Measurements from ENCODE around the gene PRKCI.
"Not testable (repeated sequence)": the region's sequence is repeated elsewhere in the genome, so short reads cannot be mapped to it uniquely, and the experiment has no call there.

The PRKCI gene

GRCh38 chr3:170296703-170297102 lies 74.5 kb downstream of the PRKCI start:
- Mint-ChIP-seq H3K4me1 (no peaks in the 10 kb centered on the region), H3K27me3 (no peaks in the 10 kb centered on the region), H3K36me3 (ENCODE audit: low read depth) (peaks cover 6% of the 10 kb centered on the region), H3K27ac (no peak overlapping the region), H3K9me3 (no peaks in the 10 kb centered on the region), H3K4me3 (no peak overlapping the region)
- ATAC-seq (no peak), DNase-seq (no peak)

- Mint-ChIP-seq H3K4me1 (no peaks in the 10 kb centered on the region), H3K27ac (no peak overlapping the region), H3K27me3 (no peaks in the 10 kb centered on the region), H3K36me3 (ENCODE audit: low read depth) (peaks cover 7% of the 10 kb centered on the region), H3K4me3 (no peak overlapping the region), H3K9me3 (no peaks in the 10 kb centered on the region)
- ATAC-seq = no peak
- DNase-seq = no peak
Measured at GRCh38 chr3:170301405-170301804, 79.2 kb downstream of the PRKCI start.

GRCh38 chr3:170302008-170302407 lies 79.8 kb downstream of the PRKCI start:
- DNase-seq = no peak
- Mint-ChIP-seq H3K27me3 (no peaks in the 10 kb centered on the region), H3K9me3 (no peaks in the 10 kb centered on the region), H3K27ac (no peak overlapping the region), H3K36me3 (ENCODE audit: low read depth) (peaks cover 7% of the 10 kb centered on the region), H3K4me1 (no peaks in the 10 kb centered on the region), H3K4me3 (no peak overlapping the region)
- no peak for ATAC-seq

DNA sequence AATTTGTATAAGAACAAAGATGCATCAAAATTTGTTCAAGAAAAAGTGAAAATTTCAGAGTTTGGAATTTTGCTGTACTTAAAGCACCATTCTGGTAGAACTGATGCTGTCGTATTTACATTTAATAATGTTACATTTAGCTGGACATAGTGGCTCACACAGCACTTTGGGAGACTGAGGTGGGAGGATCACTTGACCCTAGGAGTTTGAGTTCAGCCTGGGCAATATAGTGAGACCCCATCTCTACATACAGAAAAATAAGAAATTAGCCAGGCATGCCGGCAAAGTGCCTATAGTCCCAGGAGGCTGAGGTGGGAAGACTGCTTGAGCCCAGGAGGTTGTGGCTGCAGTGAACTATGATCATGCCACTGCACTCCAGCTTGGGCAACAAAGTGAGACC lies 83.8 kb downstream of the PRKCI start:
- peaks cover 3% of the 10 kb centered on the region for H3K36me3 Mint-ChIP-seq (ENCODE audit: low read depth)
- H3K27ac Mint-ChIP-seq = no peak overlapping the region
- H3K9me3 Mint-ChIP-seq = no peaks in the 10 kb centered on the region
- no peaks in the 10 kb centered on the region for H3K4me1 Mint-ChIP-seq
- no peak overlapping the region for H3K4me3 Mint-ChIP-seq
- no peak for DNase-seq
- no peak for ATAC-seq
- H3K27me3 Mint-ChIP-seq = no peaks in the 10 kb centered on the region

- Mint-ChIP-seq H3K27ac (no peak overlapping the region), H3K36me3 (ENCODE audit: low read depth) (no peaks in the 10 kb centered on the region), H3K4me3 (no peak overlapping the region), H3K4me1 (no peaks in the 10 kb centered on the region), H3K9me3 (no peaks in the 10 kb centered on the region), H3K27me3 (no peaks in the 10 kb centered on the region)
- DNase-seq (no peak), ATAC-seq (no peak)
Measured at GRCh38 chr3:170307671-170308405, 85.6 kb downstream of the PRKCI start.

DNA sequence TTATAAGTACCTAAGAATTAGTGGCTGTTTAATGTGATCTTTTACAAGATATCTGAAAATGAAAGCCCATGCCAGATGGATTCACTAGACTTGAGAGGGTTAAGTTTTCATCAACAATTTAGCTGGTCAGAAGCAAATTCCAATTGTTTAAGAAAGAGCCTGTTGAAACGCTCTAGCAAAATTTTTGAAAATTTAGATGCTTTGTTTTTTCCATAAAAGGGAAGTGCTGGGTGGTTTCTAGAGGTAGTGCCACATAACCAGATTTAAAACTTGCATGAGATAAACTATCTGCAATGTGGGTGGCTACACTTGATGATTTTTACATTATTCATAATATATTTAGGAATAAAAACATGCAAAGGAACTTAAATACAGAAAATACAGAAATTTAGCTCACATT lies 86.8 kb downstream of the PRKCI start:
- no peaks in the 10 kb centered on the region for H3K4me1 Mint-ChIP-seq
- H3K27me3 Mint-ChIP-seq = no peaks in the 10 kb centered on the region
- H3K36me3 Mint-ChIP-seq (ENCODE audit: low read depth) = no peaks in the 10 kb centered on the region
- no peak overlapping the region for H3K27ac Mint-ChIP-seq
- H3K4me3 Mint-ChIP-seq = no peak overlapping the region
- no peaks in the 10 kb centered on the region for H3K9me3 Mint-ChIP-seq
- no peak for ATAC-seq
- DNase-seq = no peak

GRCh38 chr3:170317954-170318353 lies 95.7 kb downstream of the PRKCI start:
- Mint-ChIP-seq H3K4me3 (no peak overlapping the region), H3K9me3 (no peaks in the 10 kb centered on the region), H3K36me3 (ENCODE audit: low read depth) (no peaks in the 10 kb centered on the region), H3K27me3 (no peaks in the 10 kb centered on the region), H3K4me1 (no peaks in the 10 kb centered on the region), H3K27ac (no peak overlapping the region)
- ATAC-seq (no peak), DNase-seq (no peak)

DNA sequence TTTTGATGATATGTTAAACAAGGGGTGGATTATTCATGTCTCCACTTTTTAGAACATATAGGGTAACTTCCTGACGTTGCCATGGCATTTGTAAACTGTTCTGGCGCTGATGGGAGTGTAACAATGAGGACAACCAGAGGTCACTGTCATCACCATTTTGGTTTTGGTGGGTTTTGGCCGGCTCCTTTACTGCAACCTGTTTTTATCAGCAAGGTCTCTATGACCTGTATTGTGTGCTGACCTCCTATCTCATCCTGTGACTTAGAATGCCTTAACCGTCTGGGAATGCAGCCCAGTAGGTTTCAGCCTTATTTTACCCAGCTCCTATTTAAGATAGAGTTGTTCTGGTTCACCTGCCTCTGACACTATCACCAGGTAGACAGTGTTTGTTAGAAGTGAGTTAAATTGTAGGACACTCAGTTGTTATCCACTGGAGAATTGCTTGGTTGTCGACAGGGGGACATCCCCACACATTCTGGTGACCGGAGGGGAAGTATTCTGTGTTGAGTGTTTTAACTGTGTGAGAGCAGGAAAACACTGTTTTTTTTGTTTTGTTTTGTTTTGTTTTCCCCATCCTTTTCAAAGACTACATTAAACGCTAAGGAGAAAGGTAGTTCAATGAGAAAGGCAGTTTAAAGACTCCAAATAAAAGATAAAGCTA lies 98.4 kb downstream of the PRKCI start:
- H3K27ac Mint-ChIP-seq = no peak overlapping the region
- no peaks in the 10 kb centered on the region for H3K36me3 Mint-ChIP-seq (ENCODE audit: low read depth)
- no peaks in the 10 kb centered on the region for H3K9me3 Mint-ChIP-seq
- no peaks in the 10 kb centered on the region for H3K27me3 Mint-ChIP-seq
- DNase-seq = no peak
- no peak overlapping the region for H3K4me3 Mint-ChIP-seq
- no peaks in the 10 kb centered on the region for H3K4me1 Mint-ChIP-seq
- ATAC-seq = no peak

- H3K9me3 Mint-ChIP-seq = no peaks in the 10 kb centered on the region
- ATAC-seq = no peak
- H3K4me3 Mint-ChIP-seq = no peak overlapping the region
- no peak overlapping the region for H3K27ac Mint-ChIP-seq
- no peaks in the 10 kb centered on the region for H3K27me3 Mint-ChIP-seq
- no peaks in the 10 kb centered on the region for H3K36me3 Mint-ChIP-seq (ENCODE audit: low read depth)
- no peak for DNase-seq
- H3K4me1 Mint-ChIP-seq = no peaks in the 10 kb centered on the region
Measured at GRCh38 chr3:170321321-170322034, 99.3 kb downstream of the PRKCI start.

- Mint-ChIP-seq H3K4me3 (no peak overlapping the region), H3K36me3 (ENCODE audit: low read depth) (no peaks in the 10 kb centered on the region), H3K27me3 (no peaks in the 10 kb centered on the region), H3K9me3 (no peaks in the 10 kb centered on the region), H3K4me1 (no peaks in the 10 kb centered on the region), H3K27ac (no peak overlapping the region)
- DNase-seq = no peak
- ATAC-seq = no peak
Measured at GRCh38 chr3:170322566-170323269, 100.5 kb downstream of the PRKCI start.

GRCh38 chr3:170323331-170323730 lies 101.1 kb downstream of the PRKCI start:
- no peak for DNase-seq
- no peak for ATAC-seq
- Mint-ChIP-seq H3K36me3 (ENCODE audit: low read depth) (no peaks in the 10 kb centered on the region), H3K27ac (no peak overlapping the region), H3K9me3 (no peaks in the 10 kb centered on the region), H3K27me3 (no peaks in the 10 kb centered on the region), H3K4me3 (no peak overlapping the region), H3K4me1 (no peaks in the 10 kb centered on the region)

- Mint-ChIP-seq H3K9me3 (no peaks in the 10 kb centered on the region), H3K27me3 (no peaks in the 10 kb centered on the region), H3K4me3 (no peak overlapping the region), H3K4me1 (no peaks in the 10 kb centered on the region), H3K27ac (no peak overlapping the region), H3K36me3 (ENCODE audit: low read depth) (no peaks in the 10 kb centered on the region)
- ATAC-seq (no peak), DNase-seq (no peak)
Measured at GRCh38 chr3:170324962-170325361, 102.7 kb downstream of the PRKCI start.

DNA sequence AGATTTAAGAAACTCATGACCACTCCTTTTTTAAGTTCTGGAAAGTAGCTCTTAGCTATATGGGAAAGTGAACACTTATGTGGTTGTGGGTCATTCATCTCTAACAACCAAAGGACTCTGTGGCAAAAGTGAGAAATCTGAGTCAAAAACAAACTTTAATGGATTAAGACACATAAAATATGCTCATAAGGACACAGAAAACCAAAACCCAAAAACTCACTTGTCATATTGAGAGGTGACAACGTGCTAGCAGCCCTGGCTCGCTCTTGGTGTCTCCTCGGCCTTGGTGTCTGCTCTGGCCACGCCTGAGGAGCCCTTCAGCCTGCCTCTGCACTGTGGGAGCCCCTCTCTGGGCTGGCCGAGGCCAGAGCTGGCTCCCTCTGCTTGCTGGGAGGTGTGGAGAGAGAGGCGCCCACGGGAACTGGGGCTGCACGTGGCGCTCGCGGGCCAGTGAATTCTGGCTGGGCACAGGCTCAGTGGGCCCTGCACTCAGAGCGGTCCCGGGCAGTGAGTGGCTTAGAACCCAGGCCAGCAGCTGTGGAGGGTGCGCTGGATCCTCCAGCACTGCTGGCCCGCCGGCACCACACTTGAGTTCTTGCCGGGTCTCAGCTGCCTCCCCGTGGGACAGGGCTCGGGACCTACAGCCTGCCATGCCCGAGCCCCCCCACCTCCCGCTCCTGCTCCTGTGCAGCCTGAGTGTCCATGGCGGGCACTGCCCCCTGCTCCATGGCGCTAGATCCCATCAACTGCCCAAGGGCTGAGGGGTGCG lies 105.0 kb downstream of the PRKCI start:
- no peak for DNase-seq
- Mint-ChIP-seq H3K36me3 (ENCODE audit: low read depth) (no peaks in the 10 kb centered on the region), H3K9me3 (no peaks in the 10 kb centered on the region), H3K27me3 (no peaks in the 10 kb centered on the region), H3K4me1 (no peaks in the 10 kb centered on the region), H3K27ac (no peak overlapping the region), H3K4me3 (no peak overlapping the region)
- peak; percentile 54 for ATAC-seq

GRCh38 chr3:170327868-170328548 lies 105.8 kb downstream of the PRKCI start:
- DNase-seq; H3K4me1 Mint-ChIP-seq; ATAC-seq; H3K4me3 Mint-ChIP-seq; H3K27ac Mint-ChIP-seq; H3K9me3 Mint-ChIP-seq; H3K36me3 Mint-ChIP-seq (ENCODE audit: low read depth); H3K27me3 Mint-ChIP-seq: not testable (repeated sequence)

All from activated naive CD8-positive, alpha-beta T cell treated with anti-CD3 and anti-CD28 coated beads, Interleukin-2, amount 50 U/mL, for 24 hours (primary cell).